A673 (cell line): ENCODE results near the gene FSTL4.

Source experiments
- EZH2 ChIP-seq: fragments of 200-600 bp; sonication (generic); IDR thresholded peaks from 2 replicates; pipeline ENCODE4 v1.6.1; 2017; ENCODE audit warnings: borderline replicate concordance, low read depth, mild to moderate bottlenecking, mixed read lengths, antibody characterized with exemption, low read length; ENCODE audit not compliant: poor library complexity, severe bottlenecking
- TF ChIP-seq, protein P1 (sequence below): fragments of 300-800, 200-600 bp; sonication (generic); conservative IDR thresholded peaks from 2 replicates; pipeline ENCODE4 v1.5.1; 2017; ENCODE audit warnings: low read depth, mild to moderate bottlenecking, antibody characterized with exemption, low read length, moderate library complexity, mixed read lengths

GRCh38 chr5:133658327-133658726 is 46.0 kb upstream of the FSTL4 start:
- no peak for TF ChIP-seq EZH2
- TF ChIP-seq, protein P1, sequence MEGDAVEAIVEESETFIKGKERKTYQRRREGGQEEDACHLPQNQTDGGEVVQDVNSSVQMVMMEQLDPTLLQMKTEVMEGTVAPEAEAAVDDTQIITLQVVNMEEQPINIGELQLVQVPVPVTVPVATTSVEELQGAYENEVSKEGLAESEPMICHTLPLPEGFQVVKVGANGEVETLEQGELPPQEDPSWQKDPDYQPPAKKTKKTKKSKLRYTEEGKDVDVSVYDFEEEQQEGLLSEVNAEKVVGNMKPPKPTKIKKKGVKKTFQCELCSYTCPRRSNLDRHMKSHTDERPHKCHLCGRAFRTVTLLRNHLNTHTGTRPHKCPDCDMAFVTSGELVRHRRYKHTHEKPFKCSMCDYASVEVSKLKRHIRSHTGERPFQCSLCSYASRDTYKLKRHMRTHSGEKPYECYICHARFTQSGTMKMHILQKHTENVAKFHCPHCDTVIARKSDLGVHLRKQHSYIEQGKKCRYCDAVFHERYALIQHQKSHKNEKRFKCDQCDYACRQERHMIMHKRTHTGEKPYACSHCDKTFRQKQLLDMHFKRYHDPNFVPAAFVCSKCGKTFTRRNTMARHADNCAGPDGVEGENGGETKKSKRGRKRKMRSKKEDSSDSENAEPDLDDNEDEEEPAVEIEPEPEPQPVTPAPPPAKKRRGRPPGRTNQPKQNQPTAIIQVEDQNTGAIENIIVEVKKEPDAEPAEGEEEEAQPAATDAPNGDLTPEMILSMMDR = no peak
